Measurements from ENCODE around the gene VOPP1.

DNA sequence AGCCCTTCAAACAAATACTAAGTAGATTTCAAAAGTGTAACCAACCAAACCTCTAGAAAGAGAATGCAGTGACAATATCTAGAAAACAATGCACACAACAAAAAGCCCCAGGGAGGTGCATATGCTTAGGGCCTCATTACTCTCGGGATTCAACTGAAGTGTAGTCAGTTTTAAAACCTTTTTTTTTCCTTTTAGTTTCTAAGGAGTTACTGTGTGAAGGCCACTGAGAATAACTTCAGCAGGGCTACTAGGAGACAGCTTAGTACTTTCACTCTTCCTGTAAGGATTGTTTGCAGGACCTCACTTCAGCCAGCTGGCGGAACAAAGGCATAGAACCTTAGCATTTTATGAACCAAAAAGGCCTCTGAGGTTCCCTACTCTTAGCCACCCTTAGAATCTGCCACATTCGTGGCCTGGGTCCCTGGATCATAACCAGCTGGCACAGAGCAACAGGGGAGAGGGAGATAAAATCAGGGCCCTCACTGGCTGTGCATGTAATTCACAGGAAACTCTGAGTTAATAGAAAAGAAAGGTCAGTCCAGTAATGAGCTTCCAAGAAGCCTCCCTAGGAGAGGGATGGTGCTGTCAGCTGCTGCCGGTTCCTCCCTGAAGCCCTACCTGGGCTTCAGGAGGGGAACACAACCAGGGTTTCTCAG lies 3.6 kb downstream of the VOPP1 start:
- TF ChIP-seq EZH2 (IDR thresholded peaks at IDR 0.05; ENCODE audit: insufficient read depth, poor library complexity, severe bottlenecking), result no peak
- no peak for TF ChIP-seq EZH2phosphoT487 (IDR thresholded peaks at IDR 0.05; ENCODE audit: insufficient read depth, low read depth)

All from GM23248 (cell line).